Neural cell (in vitro differentiated cells): ENCODE results near the gene SLC12A4.

Experiments used
- EP300 ChIP-seq: fragments of 450-650 bp; conservative IDR thresholded peaks from 2 replicates; pipeline ENCODE4 v1.6.1; 2014; ENCODE audit warnings: antibody characterized with exemption, mild to moderate bottlenecking, moderate library complexity; ENCODE audit not compliant: poor library complexity, severe bottlenecking
- EZH2 ChIP-seq: fragments of 200-600, 300-800 bp; shearing (Covaris generic), sonication (generic); IDR thresholded peaks from 2 replicates; pipeline ENCODE4 v1.6.1; 2014; ENCODE audit warnings: antibody characterized with exemption, low read length, borderline replicate concordance, mild to moderate bottlenecking; ENCODE audit not compliant: insufficient read depth, poor library complexity, severe bottlenecking
- MXI1 ChIP-seq: fragments of 450-650 bp; conservative IDR thresholded peaks from 2 replicates; pipeline ENCODE4 v1.6.1; 2014; ENCODE audit warnings: antibody characterized with exemption, mild to moderate bottlenecking; ENCODE audit not compliant: poor library complexity, severe bottlenecking
- POLR2AphosphoS5 ChIP-seq: IDR thresholded peaks from 2 replicates; pipeline ENCODE4 v1.6.1; 2012
- TAF1 ChIP-seq: IDR thresholded peaks from 2 replicates; pipeline ENCODE4 v1.6.1; 2012; ENCODE audit warnings: low read depth
- TF ChIP-seq, protein P1 (sequence below): fragments of 450-650 bp; IDR thresholded peaks from 2 replicates; pipeline ENCODE4 v1.5.1; 2014; ENCODE audit warnings: antibody characterized with exemption, mild to moderate bottlenecking, moderate library complexity; ENCODE audit not compliant: poor library complexity, severe bottlenecking

DNA sequence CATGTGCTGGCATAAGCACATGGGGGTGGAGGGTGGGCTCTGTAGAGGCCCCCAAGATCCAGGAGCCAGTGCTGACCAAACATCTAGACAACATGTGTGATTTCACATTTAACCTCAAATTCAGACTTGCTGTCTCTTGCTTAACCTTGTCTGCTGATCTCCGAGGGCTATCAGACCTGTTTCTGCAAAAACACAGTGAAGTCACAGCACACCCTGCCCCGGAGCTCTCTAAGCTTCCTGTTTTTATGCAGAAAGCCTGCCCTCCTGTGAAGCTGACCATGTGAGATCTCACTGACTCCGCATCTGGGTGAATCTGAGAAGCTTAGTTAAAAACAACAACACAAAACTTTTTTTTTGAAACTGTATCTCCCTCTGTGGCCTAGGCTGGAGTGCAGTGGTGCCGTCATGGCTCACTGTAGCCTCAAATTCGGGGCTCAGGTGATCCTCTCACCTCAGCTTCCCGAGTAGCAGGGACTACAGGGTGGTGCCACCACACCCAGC is 37.4 kb upstream of the SLC12A4 start:
- TF ChIP-seq, protein P1, sequence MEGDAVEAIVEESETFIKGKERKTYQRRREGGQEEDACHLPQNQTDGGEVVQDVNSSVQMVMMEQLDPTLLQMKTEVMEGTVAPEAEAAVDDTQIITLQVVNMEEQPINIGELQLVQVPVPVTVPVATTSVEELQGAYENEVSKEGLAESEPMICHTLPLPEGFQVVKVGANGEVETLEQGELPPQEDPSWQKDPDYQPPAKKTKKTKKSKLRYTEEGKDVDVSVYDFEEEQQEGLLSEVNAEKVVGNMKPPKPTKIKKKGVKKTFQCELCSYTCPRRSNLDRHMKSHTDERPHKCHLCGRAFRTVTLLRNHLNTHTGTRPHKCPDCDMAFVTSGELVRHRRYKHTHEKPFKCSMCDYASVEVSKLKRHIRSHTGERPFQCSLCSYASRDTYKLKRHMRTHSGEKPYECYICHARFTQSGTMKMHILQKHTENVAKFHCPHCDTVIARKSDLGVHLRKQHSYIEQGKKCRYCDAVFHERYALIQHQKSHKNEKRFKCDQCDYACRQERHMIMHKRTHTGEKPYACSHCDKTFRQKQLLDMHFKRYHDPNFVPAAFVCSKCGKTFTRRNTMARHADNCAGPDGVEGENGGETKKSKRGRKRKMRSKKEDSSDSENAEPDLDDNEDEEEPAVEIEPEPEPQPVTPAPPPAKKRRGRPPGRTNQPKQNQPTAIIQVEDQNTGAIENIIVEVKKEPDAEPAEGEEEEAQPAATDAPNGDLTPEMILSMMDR: no peak
- no peak for TF ChIP-seq EZH2
- no peak for TF ChIP-seq EP300
- no peak for TF ChIP-seq TAF1
- no peak for TF ChIP-seq POLR2AphosphoS5
- no peak for TF ChIP-seq MXI1
